Measurements from ENCODE around the gene EIF3B. TPM values are rescaled to one million over a fixed set of nuclear protein-coding genes. Genes with fewer than 3 reads are reported as not detected.
"Not testable (repeated sequence)": the region's sequence is repeated elsewhere in the genome, so short reads cannot be mapped to it uniquely, and the experiment has no call there.

The EIF3B gene
- total RNA-seq, 1 donor from 2014 or later: 120 TPM

DNA sequence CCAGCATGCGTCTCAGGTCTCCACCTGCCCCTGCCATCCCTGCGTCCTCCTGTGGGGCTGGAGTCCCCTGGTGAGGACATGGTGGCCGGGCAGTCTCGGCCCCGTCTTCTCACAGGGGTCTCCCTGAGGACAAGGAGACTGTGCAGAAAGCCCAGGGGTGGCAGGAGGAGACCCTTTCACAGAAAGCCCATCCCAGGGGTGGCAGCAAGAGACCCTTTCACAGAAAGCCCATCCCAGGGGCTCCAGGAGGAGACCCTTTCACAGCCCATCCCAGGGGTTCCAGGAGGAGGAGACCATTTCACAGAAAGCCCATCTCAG, 34.0 kb downstream of the EIF3B start:
- Mint-ChIP-seq H3K36me3 (ENCODE audit: low read depth) (no peaks in the 10 kb centered on the region), H3K9me3 (ENCODE audit: low read depth) (no peaks in the 10 kb centered on the region), H3K4me3 (ENCODE audit: unreplicated experiment) (no peak overlapping the region), H3K27me3 (ENCODE audit: low read depth) (no peaks in the 10 kb centered on the region), H3K4me1 (ENCODE audit: low read depth) (peaks cover 15% of the 10 kb centered on the region), H3K27ac (ENCODE audit: unreplicated experiment) (no peak overlapping the region)
- DNase-seq (ENCODE audit: low spot score): no peak
- TF ChIP-seq, protein P1, sequence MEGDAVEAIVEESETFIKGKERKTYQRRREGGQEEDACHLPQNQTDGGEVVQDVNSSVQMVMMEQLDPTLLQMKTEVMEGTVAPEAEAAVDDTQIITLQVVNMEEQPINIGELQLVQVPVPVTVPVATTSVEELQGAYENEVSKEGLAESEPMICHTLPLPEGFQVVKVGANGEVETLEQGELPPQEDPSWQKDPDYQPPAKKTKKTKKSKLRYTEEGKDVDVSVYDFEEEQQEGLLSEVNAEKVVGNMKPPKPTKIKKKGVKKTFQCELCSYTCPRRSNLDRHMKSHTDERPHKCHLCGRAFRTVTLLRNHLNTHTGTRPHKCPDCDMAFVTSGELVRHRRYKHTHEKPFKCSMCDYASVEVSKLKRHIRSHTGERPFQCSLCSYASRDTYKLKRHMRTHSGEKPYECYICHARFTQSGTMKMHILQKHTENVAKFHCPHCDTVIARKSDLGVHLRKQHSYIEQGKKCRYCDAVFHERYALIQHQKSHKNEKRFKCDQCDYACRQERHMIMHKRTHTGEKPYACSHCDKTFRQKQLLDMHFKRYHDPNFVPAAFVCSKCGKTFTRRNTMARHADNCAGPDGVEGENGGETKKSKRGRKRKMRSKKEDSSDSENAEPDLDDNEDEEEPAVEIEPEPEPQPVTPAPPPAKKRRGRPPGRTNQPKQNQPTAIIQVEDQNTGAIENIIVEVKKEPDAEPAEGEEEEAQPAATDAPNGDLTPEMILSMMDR (IDR thresholded peaks at IDR 0.05): no peak

DNA sequence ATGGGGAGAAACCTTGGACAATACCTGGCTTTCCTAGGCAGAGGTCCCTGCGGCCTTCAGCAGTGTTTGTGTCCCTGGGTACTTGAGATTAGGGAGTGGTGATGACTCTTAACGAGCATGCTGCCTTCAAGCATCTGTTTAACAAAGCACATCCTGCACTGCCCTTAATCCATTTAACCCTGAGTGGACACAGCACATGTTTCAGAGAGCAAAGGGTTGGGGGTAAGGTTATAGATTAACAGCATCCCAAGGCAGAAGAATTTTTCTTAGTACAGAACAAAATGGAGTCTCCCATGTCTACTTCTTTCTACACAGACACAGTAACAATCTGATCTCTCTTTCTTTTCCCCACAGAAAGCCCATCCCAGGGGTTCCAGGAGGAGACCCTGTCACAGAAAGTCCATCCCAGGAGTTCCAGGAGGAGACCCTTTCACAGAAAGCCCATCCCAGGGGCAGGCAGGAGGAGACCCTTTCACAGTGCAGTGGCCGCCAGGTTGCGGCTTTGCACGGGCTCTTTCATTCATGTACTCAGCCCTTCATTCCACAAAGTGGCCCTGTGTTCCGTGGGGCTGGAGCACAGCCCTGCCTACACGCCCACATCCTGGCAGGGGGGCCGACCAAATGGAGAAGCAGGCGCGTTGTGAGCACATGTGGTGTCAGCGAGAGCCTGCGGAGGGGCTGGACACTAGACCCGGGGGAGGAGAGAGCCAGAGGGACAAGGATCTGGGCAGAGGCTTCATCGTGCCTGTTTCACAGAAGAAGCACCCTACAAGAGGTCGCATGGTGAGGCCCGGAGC, 35.6 kb downstream of the EIF3B start:
- H3K27ac Mint-ChIP-seq (ENCODE audit: unreplicated experiment); H3K9me3 Mint-ChIP-seq (ENCODE audit: low read depth); DNase-seq (ENCODE audit: low spot score); H3K36me3 Mint-ChIP-seq (ENCODE audit: low read depth); H3K4me3 Mint-ChIP-seq (ENCODE audit: unreplicated experiment); H3K27me3 Mint-ChIP-seq (ENCODE audit: low read depth): not testable (repeated sequence)
- H3K4me1 Mint-ChIP-seq (ENCODE audit: low read depth): peaks cover 15% of the 10 kb centered on the region

DNA sequence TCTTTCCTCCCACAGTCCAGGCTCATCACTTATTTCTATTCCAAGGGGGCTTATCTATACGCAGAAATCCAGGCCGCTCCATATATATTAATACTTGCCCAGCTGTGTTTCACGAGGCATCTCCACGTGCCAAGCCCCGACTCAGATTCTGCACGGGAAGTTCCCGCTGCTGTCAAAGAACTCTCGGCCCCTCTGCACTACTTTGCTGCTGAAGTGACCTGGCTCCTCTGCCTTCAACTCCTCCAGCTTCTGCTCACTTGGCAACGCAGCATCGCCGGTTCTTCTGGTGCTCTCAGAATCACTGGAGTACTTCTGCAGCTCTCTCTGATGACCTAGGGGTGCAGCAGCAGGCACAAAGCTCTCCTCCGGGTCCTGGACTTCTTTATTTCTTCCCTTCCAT, 39.1 kb downstream of the EIF3B start:
- TF ChIP-seq, protein P1 (IDR thresholded peaks at IDR 0.05): no peak
- DNase-seq (ENCODE audit: low spot score): no peak
- Mint-ChIP-seq H3K4me3 (ENCODE audit: unreplicated experiment) (no peak overlapping the region), H3K4me1 (ENCODE audit: low read depth) (peaks cover 15% of the 10 kb centered on the region), H3K27me3 (ENCODE audit: low read depth) (no peaks in the 10 kb centered on the region), H3K27ac (ENCODE audit: unreplicated experiment) (no peak overlapping the region), H3K36me3 (ENCODE audit: low read depth) (no peaks in the 10 kb centered on the region), H3K9me3 (ENCODE audit: low read depth) (no peaks in the 10 kb centered on the region)

DNA sequence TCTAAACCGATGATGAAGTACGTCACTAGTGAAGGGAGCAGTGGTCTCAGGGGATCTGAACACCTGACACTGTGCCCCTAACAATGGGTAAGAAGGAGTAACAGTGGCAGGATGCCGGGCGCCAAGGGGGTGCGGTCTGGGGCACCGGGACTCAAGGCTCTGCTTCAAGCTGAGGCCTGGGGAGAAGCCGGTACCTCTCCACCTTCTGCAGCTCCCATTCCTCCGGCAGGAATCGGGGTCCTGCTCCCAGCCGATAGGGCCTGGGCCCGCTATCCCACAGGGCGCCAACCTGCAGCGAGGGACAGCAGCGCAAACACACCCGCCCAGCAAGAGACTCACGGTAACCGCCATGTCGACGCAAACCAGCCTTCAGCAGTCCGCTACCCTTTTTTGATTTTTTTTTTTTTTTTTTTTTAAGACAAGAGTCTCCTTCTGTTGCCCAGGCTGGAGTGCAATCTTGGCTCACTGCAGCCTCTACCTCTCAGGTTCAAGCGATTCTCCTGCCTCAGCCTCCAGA, 40.0 kb downstream of the EIF3B start:
- no peak for DNase-seq (ENCODE audit: low spot score)
- TF ChIP-seq, protein P1 (IDR thresholded peaks at IDR 0.05): no peak
- Mint-ChIP-seq H3K27me3 (ENCODE audit: low read depth) (no peaks in the 10 kb centered on the region), H3K36me3 (ENCODE audit: low read depth) (no peaks in the 10 kb centered on the region), H3K27ac (ENCODE audit: unreplicated experiment) (no peak overlapping the region), H3K4me1 (ENCODE audit: low read depth) (peaks cover 13% of the 10 kb centered on the region), H3K4me3 (ENCODE audit: unreplicated experiment) (no peak overlapping the region), H3K9me3 (ENCODE audit: low read depth) (no peaks in the 10 kb centered on the region)

DNA sequence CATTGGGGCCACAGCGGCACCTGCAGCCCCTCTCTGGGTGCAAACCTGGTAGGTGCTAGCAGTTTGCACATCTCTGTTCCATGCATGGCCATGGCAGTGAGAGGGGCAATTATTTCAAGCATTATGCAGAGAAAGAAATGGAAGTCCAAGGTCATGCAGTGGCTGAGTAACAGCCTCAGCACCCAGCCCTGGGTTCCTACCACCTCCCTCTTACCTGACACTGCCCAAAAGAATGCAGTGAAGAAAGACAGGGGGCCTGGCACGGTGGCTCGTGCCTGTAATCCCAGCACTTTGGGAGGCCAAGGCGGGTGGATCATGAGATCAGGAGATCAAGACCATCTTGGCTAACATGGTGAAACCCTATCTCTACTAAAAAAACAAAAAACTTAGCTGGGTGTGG, 43.9 kb downstream of the EIF3B start:
- peaks cover 20% of the 10 kb centered on the region for H3K4me1 Mint-ChIP-seq (ENCODE audit: low read depth)

More for the DNA sequence above, 43.9 kb downstream of the EIF3B start:
- Mint-ChIP-seq H3K4me3 (ENCODE audit: unreplicated experiment) (no peak overlapping the region), H3K36me3 (ENCODE audit: low read depth) (no peaks in the 10 kb centered on the region), H3K27me3 (ENCODE audit: low read depth) (no peaks in the 10 kb centered on the region), H3K9me3 (ENCODE audit: low read depth) (no peaks in the 10 kb centered on the region), H3K27ac (ENCODE audit: unreplicated experiment) (no peak overlapping the region)
- no peak for DNase-seq (ENCODE audit: low spot score)
- TF ChIP-seq, protein P1 (IDR thresholded peaks at IDR 0.05): no peak

Data from chondrocyte (in vitro differentiated cells).